Measurements from ENCODE around the gene POLR3GL. TPM values are rescaled to one million over a fixed set of nuclear protein-coding genes. Genes with fewer than 3 reads are reported as not detected.
A peak's percentile ranks its signal among the peaks of the same experiment; 100 is the strongest.

The POLR3GL gene
- total and polyA plus RNA-seq, 10 of the 15 experiments (the other 5 are each of a cell fraction or from before 2014, with no cell fraction given) = 12.8 to 47.0 (median 26.6) TPM

- TF ChIP-seq STAT3 (IDR thresholded peaks at IDR 0.05; ENCODE audit: low read depth, low read length) (no peak), IRF5 (IDR thresholded peaks at IDR 0.05; ENCODE audit: borderline replicate concordance) (no peak), ZNF622 (IDR thresholded peaks at IDR 0.05) (no peak), BCLAF1 (IDR thresholded peaks at IDR 0.05) (peak; percentile 92), CREM (IDR thresholded peaks at IDR 0.05; ENCODE audit: low read depth) (0 out of 2 replicates have a peak, but pooled peaks have one; percentile 28), NR2C1 (IDR thresholded peaks at IDR 0.05) (no peak), CREB1 (IDR thresholded peaks at IDR 0.05; ENCODE audit: low read depth) (peak; percentile 27; the same call in 1 of the 2 replicates), LARP7 (IDR thresholded peaks at IDR 0.05) (no peak), RELA (IDR thresholded peaks at IDR 0.05; ENCODE audit: borderline replicate concordance, partially characterized antibody) (peak; percentile 57), NFYA (IDR thresholded peaks at IDR 0.05; ENCODE audit: borderline replicate concordance, low read depth, low read length) (no peak), MAX (IDR thresholded peaks at IDR 0.05; ENCODE audit: low read depth, low read length) (peak; percentile 98), NFXL1 (IDR thresholded peaks at IDR 0.05; ENCODE audit: borderline replicate concordance) (no peak), WRNIP1 (IDR thresholded peaks at IDR 0.05; ENCODE audit: borderline replicate concordance, low read depth, low read length) (no peak), BRCA1 (IDR thresholded peaks at IDR 0.05; ENCODE audit: low read depth, low read length) (no peak), MXI1 (IDR thresholded peaks at IDR 0.05; ENCODE audit: low read depth, low read length) (peak; percentile 94), ELK1 (IDR thresholded peaks at IDR 0.05; ENCODE audit: low read depth, low read length) (no peak), RBBP5 (conservative IDR thresholded peaks at IDR 0.05) (no peak), ZNF274 (IDR thresholded peaks at IDR 0.05; ENCODE audit: insufficient read depth, insufficient read length) (no peak), RCOR1 (conservative IDR thresholded peaks at IDR 0.05; ENCODE audit: low read depth, low read length) (no peak), KLF5 (IDR thresholded peaks at IDR 0.05; ENCODE audit: partially characterized antibody) (peak; percentile 93), CBX3 (IDR thresholded peaks at IDR 0.05; ENCODE audit: borderline replicate concordance, low read depth) (no peak), PKNOX1 (IDR thresholded peaks at IDR 0.05) (0 out of 2 replicates have a peak, but pooled peaks have one; percentile 20), SRF (IDR thresholded peaks at IDR 0.05; ENCODE audit: low read depth in 2 of 2, low read length in 2 of 2) (peak in 1 of 2 experiments; percentile 67; a peak in 1 of 4 replicates), ZSCAN29 (IDR thresholded peaks at IDR 0.05) (no peak), CHD4 (IDR thresholded peaks at IDR 0.05) (no peak), POLR2A (IDR thresholded peaks at IDR 0.05; ENCODE audit: low read depth, low read length) (peak; percentile 86), BHLHE40 (IDR thresholded peaks at IDR 0.05; ENCODE audit: borderline replicate concordance in 1 of 2, low read depth in 2 of 2, low read length in 1 of 2) (peak; percentile 98 to 99)
Observed at GRCh38 chr1:145996433-145997015, 32.0 kb downstream of the POLR3GL start, which contains the start of gene TXNIP (continued).

Measured in GM12878 (cell line).